KMS-11 (cell line): Measurements from ENCODE around the gene TMEM219.
A peak's percentile ranks its signal among the peaks of the same experiment; 100 is the strongest.

Experiments
- H2AFZ ChIP-seq: fragments of 200-600 bp; sonication (generic); 2 replicates; pipeline ENCODE4 v1.6.1; 2016; ENCODE audit warnings: antibody characterized with exemption, mixed run types, low read depth
- H3K27ac ChIP-seq: fragments of 200-600 bp; sonication (generic); 2 replicates; pipeline ENCODE4 v1.6.1; 2016; ENCODE audit warnings: mild to moderate bottlenecking, mixed run types
- H3K27me3 ChIP-seq: fragments of 200-600 bp; sonication (generic); 2 replicates; pipeline ENCODE4 v1.6.1; 2017; ENCODE audit warnings: mild to moderate bottlenecking, low read depth, mixed run types, moderate library complexity; ENCODE audit not compliant: insufficient read depth
- H3K36me3 ChIP-seq: fragments of 200-600 bp; sonication (generic); 2 replicates; pipeline ENCODE4 v1.6.1; 2017; ENCODE audit warnings: mild to moderate bottlenecking, mixed run types; ENCODE audit not compliant: insufficient read depth
- H3K4me1 ChIP-seq: fragments of 200-600 bp; sonication (generic); 2 replicates; pipeline ENCODE4 v1.6.1; 2016; ENCODE audit warnings: mild to moderate bottlenecking, low read depth, mixed run types; ENCODE audit not compliant: poor library complexity, severe bottlenecking
- H3K4me2 ChIP-seq: fragments of 200-600 bp; sonication (generic); 2 replicates; pipeline ENCODE4 v1.7.0; 2016; ENCODE audit warnings: mild to moderate bottlenecking, mixed run types
- H3K4me3 ChIP-seq: fragments of 200-600 bp; sonication (generic); IDR thresholded peaks from 2 replicates; pipeline ENCODE4 v1.6.1; 2017; ENCODE audit warnings: low read depth, low read length, mixed read lengths; ENCODE audit not compliant: insufficient read depth
- H3K79me2 ChIP-seq: fragments of 200-600 bp; sonication (generic); 2 replicates; pipeline ENCODE4 v1.6.1; 2016; ENCODE audit warnings: low read depth, mixed run types; ENCODE audit not compliant: insufficient read depth
- H3K9ac ChIP-seq: fragments of 200-600 bp; sonication (generic); 2 replicates; pipeline ENCODE4 v1.6.1; 2016; ENCODE audit warnings: mild to moderate bottlenecking, mixed run types
- H4K20me1 ChIP-seq: fragments of 200-600 bp; sonication (generic); 2 replicates; pipeline ENCODE4 v1.6.1; 2016; ENCODE audit warnings: mild to moderate bottlenecking, mixed run types; ENCODE audit not compliant: insufficient read depth
- CTCF ChIP-seq: fragments of 200-600 bp; sonication (generic); conservative IDR thresholded peaks from 2 replicates; pipeline ENCODE4 v1.6.1; 2017; ENCODE audit warnings: low read depth, mild to moderate bottlenecking, antibody characterized with exemption, low read length, moderate library complexity, mixed read lengths

The TMEM219 gene

DNA sequence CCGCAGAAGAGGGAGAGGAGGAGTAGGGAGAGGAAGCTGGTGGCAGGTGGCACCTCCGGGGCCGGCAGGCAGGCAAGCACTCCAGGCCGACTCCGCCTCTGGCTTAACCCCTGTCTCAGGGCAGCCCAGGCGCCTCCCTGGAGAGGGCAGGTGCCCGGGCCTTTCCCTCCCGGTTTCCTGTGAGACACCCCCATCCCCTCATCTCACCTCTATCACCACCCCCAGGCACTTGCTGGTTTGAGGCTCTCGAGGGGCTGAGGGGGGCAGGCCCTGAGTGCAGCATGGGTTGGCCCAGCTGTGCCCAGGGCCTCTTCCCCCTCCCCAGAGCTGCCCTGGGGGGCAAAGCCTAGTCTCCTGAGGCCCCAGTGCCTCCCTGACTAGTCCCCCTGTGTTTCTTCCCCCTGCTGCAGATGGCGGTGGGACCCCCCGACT, 42.9 kb downstream of the TMEM219 start:
- no peak overlapping the region for H3K9ac ChIP-seq
- H3K4me1 ChIP-seq = no peaks in the 10 kb centered on the region
- no peak overlapping the region for H3K27ac ChIP-seq
- H3K79me2 ChIP-seq = no peaks in the 10 kb centered on the region
- H3K4me3 ChIP-seq = no peak overlapping the region
- H3K27me3 ChIP-seq = peaks cover 19% of the 10 kb centered on the region
- no peak overlapping the region for H2AFZ ChIP-seq
- no peak for TF ChIP-seq CTCF
- no peak overlapping the region for H3K4me2 ChIP-seq
- no peaks in the 10 kb centered on the region for H3K36me3 ChIP-seq
- no peaks in the 10 kb centered on the region for H4K20me1 ChIP-seq

- peak; percentile 84 for TF ChIP-seq CTCF
- no peak overlapping the region for H2AFZ ChIP-seq
Measured at GRCh38 chr16:30005341-30006094, 43.6 kb downstream of the TMEM219 start.

DNA sequence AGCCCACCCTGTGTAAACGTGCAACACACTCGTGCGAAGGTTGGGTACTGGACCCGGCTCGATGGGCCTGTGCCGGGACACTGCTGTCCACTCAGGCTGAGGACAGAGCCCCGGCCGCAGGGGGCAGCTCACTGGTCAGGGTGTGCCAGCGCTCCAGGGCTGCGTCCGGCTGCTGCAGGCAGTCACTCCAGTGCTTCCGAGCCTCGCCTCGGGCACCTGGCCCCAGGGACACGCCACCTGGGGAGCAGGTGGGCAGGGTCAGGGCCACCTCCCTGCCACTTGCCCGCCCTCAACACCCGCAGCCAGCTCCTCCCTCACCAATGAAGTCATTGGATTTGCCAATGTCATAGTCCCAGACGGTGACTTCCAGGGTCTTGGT, 44.2 kb downstream of the TMEM219 start:
- Histone ChIP-seq H3K4me3 (no peak overlapping the region), H3K9ac (no peak overlapping the region), H3K4me2 (no peak overlapping the region), H3K36me3 (no peaks in the 10 kb centered on the region), H2AFZ (no peak overlapping the region), H4K20me1 (no peaks in the 10 kb centered on the region), H3K27ac (no peak overlapping the region), H3K27me3 (peaks cover 27% of the 10 kb centered on the region), H3K4me1 (no peaks in the 10 kb centered on the region), H3K79me2 (no peaks in the 10 kb centered on the region)
- TF ChIP-seq CTCF = no peak

More at GRCh38 chr16:30005341-30006094, 43.6 kb downstream of the TMEM219 start:
- H3K27ac ChIP-seq = no peak overlapping the region
- no peaks in the 10 kb centered on the region for H3K36me3 ChIP-seq
- H3K9ac ChIP-seq = no peak overlapping the region
- no peaks in the 10 kb centered on the region for H4K20me1 ChIP-seq
- no peaks in the 10 kb centered on the region for H3K4me1 ChIP-seq
- no peak overlapping the region for H3K4me2 ChIP-seq
- H3K4me3 ChIP-seq = no peak overlapping the region
- peaks cover 26% of the 10 kb centered on the region for H3K27me3 ChIP-seq
- H3K79me2 ChIP-seq = no peaks in the 10 kb centered on the region

- Histone ChIP-seq H3K27me3 (peaks cover 27% of the 10 kb centered on the region), H3K4me2 (no peak overlapping the region), H3K9ac (no peak overlapping the region), H3K79me2 (no peaks in the 10 kb centered on the region), H3K4me3 (no peak overlapping the region), H3K4me1 (no peaks in the 10 kb centered on the region), H3K36me3 (no peaks in the 10 kb centered on the region), H4K20me1 (no peaks in the 10 kb centered on the region), H2AFZ (no peak overlapping the region), H3K27ac (no peak overlapping the region)
- no peak for TF ChIP-seq CTCF
Measured at GRCh38 chr16:30006659-30007377, 44.9 kb downstream of the TMEM219 start.
